Right renal cortex interstitium (tissue), 3 donors: ENCODE data around the gene RARS2. TPM values are rescaled to one million over a fixed set of nuclear protein-coding genes. Genes with fewer than 3 reads are reported as not detected.
"Not testable (repeated sequence)": the region's sequence is repeated elsewhere in the genome, so short reads cannot be mapped to it uniquely, and the experiment has no call there.

Experiments used
- DNase-seq, 3 donors: peaks; one replicate each; pipeline ENCODE4 v3.0.0-alpha.2; 2013; ENCODE audit warnings: low read depth in 3 of 3, low spot score in 2 of 3
- polyA plus RNA-seq, 3 donors: library from polyadenylated mRNA; unstranded; fragments of 120-200 nt; gene quantifications; one replicate each; pipeline ENCODE4 v1.2.1, GENCODE V29; 2013; ENCODE audit not compliant: insufficient read length in 3 of 3

The RARS2 gene
- polyA plus RNA-seq, 3 donors: 54.4 to 60.1 (median 58.9) TPM

DNA sequence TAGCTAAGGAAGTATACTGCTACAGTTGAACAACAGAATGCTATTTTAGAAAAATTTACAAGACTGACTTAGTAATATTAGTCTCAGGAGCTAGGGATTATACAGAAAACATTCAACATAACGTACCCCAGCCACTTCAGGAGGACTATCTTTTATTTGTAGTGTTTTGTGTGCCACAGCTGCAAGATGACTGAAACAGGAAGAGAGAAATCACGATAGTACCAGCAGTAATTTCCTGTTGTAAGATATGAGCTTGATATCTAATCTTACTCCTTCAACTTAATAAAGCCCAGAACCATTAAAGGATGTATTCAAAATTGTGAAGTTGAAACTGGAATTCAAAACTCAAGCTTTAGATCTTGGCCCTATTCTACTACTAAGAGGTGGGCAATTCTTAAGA lies 75.0 kb downstream of the RARS2 start:
- DNase-seq: no peak

GRCh38 chr6:87504441-87504840 lies 85.3 kb downstream of the RARS2 start:
- DNase-seq: no peak

DNA sequence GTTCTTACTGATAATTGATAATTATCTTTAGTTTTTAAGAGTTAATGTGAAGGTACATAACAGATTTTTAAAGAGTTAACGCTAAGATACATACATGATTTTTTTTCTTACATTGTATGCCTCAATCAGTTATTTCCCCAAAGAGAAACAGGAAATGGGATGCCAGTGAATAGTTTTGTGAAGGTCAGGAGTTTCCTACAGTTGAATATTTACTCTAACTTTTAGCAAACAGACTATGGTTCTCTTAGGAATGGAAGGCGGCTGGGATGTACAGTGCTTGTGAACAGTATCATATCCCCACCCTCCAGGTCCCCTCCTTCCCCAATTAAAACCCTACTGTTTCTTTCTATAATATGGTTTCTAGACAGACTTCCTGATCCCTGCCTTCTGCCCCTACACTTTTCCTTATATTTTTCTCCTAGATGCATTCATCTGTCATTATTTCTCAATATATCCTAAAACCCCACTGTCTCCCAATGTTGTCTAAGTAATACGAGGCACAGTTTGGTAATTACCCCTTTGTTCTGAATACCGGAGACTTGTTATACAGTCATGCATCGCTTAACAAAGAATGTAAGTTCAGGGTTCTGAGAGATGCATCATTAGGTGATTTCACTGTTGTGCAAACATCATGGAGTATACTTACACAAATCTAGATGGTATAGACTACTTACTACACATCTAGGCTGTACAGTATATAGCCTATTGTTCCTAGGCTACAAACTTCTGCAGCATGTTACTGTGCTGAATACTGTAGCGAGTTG lies 87.8 kb downstream of the RARS2 start:
- no peak for DNase-seq

DNA sequence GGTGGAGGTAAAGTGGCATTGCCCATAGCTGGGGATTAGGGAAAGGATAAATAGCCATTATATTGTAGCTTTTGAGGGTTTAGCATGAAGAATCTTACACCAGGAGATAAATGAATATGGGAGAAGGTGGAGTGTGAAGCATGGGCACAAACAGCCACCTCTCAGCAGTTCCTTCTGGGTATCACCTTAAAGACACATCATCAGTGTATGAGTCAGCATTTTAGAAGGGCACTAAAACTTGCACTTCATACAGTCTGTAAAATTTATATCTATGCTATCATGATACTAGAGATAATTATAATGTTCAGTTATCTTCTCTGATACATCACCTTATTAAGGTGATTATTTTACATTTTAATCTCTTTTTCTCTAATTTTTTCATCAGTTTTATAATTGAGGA lies 91.7 kb downstream of the RARS2 start:
- DNase-seq: no peak

DNA sequence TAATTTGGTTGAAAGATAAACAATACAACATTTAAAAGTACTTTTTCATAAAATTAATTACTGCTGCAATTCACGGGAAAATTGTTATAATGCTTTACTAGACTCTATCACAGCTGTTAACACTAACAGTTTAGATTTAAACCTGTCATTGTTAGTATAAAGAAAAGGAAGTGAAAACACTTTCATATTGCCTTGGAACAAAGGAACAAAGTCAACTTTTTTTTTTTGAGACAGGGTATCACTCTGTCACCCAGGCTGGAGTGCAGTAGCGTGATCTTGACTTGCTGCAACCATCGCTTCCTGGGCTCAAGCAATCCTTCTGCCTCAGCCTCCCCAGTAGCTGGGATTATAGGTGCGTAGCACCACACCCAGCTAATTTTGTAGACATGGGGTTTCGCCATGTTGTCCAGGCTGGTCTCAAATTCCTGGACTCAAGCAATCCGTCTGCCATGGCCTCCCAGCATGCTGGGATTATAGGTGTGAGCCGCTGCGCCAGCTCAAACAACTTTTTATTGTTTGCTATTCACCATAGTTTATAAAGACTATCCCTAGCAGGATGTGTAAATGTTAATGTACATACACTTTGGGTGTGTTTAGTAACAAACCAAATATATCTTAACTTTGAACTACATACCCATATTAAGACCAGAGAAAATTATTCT lies 94.9 kb downstream of the RARS2 start:
- no peak for DNase-seq

- not testable (repeated sequence) for DNase-seq
Measured at GRCh38 chr6:87489326-87489725, 100.5 kb downstream of the RARS2 start.

DNA sequence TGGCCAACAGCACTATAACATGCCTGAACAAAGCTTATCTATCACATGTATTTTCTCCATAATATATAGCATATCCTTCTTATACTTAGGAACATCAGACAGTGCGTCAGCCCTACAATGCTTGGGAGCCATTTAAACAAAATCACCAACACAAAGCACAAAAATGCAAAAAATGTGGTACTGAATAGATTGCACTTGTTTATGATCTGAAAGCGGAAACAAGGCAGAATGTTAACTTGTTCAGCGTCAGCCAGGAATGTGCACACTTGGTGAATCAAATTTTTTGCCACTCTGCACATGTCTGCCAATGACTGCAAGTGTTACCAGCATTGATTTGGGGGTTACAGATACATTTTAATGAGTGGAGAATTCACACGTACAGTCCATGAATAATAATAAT lies 102.2 kb downstream of the RARS2 start:
- no peak for DNase-seq

- no peak for DNase-seq
Measured at GRCh38 chr6:87484491-87484890, 105.3 kb downstream of the RARS2 start.

DNA sequence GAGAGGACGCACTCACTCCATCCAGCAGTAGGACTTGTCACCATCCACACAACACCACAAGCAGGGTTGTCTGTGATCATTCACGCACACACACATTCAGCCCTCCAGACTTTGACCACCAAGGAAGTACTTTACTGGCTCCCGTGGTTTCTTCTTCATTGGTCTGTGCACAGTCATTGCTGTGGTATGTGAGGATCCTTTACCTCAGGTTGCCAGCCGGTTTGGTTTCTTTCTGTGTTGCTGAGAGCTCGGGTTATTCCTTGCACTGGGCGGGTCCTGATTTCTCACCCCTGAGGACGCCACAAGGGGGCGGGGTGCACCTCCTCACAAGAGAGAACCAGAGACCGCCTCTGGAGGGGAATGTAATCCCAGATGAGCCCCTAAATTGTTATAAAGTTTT lies 105.9 kb downstream of the RARS2 start:
- DNase-seq: no peak

DNA sequence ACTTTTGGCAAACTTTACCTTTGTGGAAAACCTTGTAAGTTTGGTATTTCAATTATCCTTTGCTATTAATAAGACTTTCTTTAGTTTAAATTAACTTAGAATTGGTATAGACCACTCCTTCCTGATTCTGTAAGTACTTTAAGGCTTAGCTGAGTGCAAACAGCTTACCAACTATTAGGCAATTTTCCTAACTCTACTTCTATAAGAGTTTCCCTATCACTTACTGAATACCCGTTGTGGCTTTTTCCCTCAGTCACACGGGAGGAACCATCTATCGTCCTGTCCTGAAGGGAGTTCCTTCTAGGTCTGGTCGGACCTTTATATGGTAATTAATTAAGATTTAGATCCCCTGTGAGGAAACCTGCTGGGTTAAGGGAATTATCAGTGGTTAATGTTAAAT lies 107.4 kb downstream of the RARS2 start:
- no peak for DNase-seq

DNA sequence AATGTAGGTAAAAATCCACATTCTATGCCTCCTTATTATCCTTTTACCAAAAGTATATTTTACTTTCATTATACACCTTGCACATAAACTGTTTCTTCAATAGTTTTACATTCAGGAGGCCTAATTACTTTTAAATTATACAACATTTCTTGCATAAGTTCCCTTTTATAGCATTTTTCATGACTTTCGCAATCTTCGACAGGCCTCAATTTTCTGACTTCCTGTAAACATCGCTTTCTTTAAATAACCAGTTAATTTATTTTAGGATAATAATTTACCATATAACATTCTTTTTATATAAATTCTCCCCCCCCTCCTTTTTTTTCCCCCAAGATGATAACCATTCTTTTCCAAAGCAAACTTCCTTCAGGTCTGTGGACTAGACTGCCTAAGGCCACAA lies 107.9 kb downstream of the RARS2 start:
- DNase-seq: no peak

GRCh38 chr6:87473419-87473903 lies 116.3 kb downstream of the RARS2 start:
- DNase-seq: peak; percentile 4 to 27 (median 9)

GRCh38 chr6:87472525-87473418 lies 117.0 kb downstream of the RARS2 start, which contains the start of gene SLC35A1:
TSS of gene SLC35A1 (plus strand) at chr6:87472974. CDS start at chr6:87473004, 30 bp downstream.
- DNase-seq: peak; percentile 78 to 85 (median 79)

- DNase-seq: no peak
Measured at GRCh38 chr6:87465051-87465450, 124.7 kb downstream of the RARS2 start.

Other genes with a start within 250 kb of the RARS2 start
- gene C6orf163, start 245.2 kb downstream of the RARS2 start, polyA plus RNA-seq: 1 to 10 TPM; 2.7 to 3.5 (median 3.3) TPM
- gene CFAP206, start 182.0 kb downstream of the RARS2 start, polyA plus RNA-seq: 1 to 10 TPM; 3.3 to 4.6 (median 4.1) TPM
- gene SLC35A1, start 117.0 kb downstream of the RARS2 start, polyA plus RNA-seq: 10 to 100 TPM; 44.8 to 51.3 (median 47.9) TPM
- gene ORC3, start 148 bp upstream of the RARS2 start, polyA plus RNA-seq: 10 to 100 TPM; 41.0 to 46.0 (median 42.5) TPM
- gene AKIRIN2, start 112.2 kb upstream of the RARS2 start, polyA plus RNA-seq: 10 to 100 TPM; 67.7 to 69.8 (median 69.6) TPM